HEK293T (cell line): ENCODE results near the gene SPTLC2.

Experiments used
- ARNT ChIP-seq: fragments of 450-650 bp; IDR thresholded peaks from 2 replicates; pipeline ENCODE4 v1.6.1; 2017; ENCODE audit warnings: mild to moderate bottlenecking
- BHLHE40 ChIP-seq: fragments of 450-650 bp; IDR thresholded peaks from 2 replicates; pipeline ENCODE4 v1.6.1; 2016; ENCODE audit warnings: mild to moderate bottlenecking, moderate library complexity, borderline replicate concordance
- CTBP1 ChIP-seq: fragments of 450-650 bp; IDR thresholded peaks from 2 replicates; pipeline ENCODE4 v1.6.1; 2016; ENCODE audit warnings: borderline replicate concordance
- ELF4 ChIP-seq: fragments of 450-650 bp; IDR thresholded peaks from 2 replicates; pipeline ENCODE4 v1.6.1; 2017; ENCODE audit warnings: antibody characterized with exemption
- FOXA1 ChIP-seq: fragments of 450-650 bp; IDR thresholded peaks from 2 replicates; pipeline ENCODE4 v1.6.1; 2016; ENCODE audit warnings: mild to moderate bottlenecking
- FOXK2 ChIP-seq: fragments of 450-650 bp; IDR thresholded peaks from 2 replicates; pipeline ENCODE4 v1.6.1; 2016; ENCODE audit warnings: mild to moderate bottlenecking
- L3MBTL2 ChIP-seq: fragments of 450-650 bp; conservative IDR thresholded peaks from 2 replicates; pipeline ENCODE4 v1.6.1; 2016; ENCODE audit warnings: mild to moderate bottlenecking
- LEF1 ChIP-seq: fragments of 450-650 bp; IDR thresholded peaks from 2 replicates; pipeline ENCODE4 v1.6.1; 2017; ENCODE audit warnings: mild to moderate bottlenecking, borderline replicate concordance
- NFRKB ChIP-seq: fragments of 450-650 bp; IDR thresholded peaks from 2 replicates; pipeline ENCODE4 v1.6.1; 2016; ENCODE audit warnings: mild to moderate bottlenecking, moderate library complexity
- SP1 ChIP-seq: fragments of 450-650 bp; IDR thresholded peaks from 2 replicates; pipeline ENCODE4 v1.6.1; 2017
- TARDBP ChIP-seq: fragments of 450-650 bp; IDR thresholded peaks from 2 replicates; pipeline ENCODE4 v1.6.1; 2016
- ZNF384 ChIP-seq: fragments of 450-650 bp; IDR thresholded peaks from 2 replicates; pipeline ENCODE4 v1.6.1; 2016

- no peak for TF ChIP-seq CTBP1
- no peak for TF ChIP-seq FOXA1
- TF ChIP-seq ARNT = no peak
- no peak for TF ChIP-seq ZNF384
- TF ChIP-seq SP1 = no peak
- no peak for TF ChIP-seq BHLHE40
- no peak for TF ChIP-seq FOXK2
- TF ChIP-seq TARDBP = no peak
- TF ChIP-seq ELF4 = no peak
- no peak for TF ChIP-seq LEF1
- TF ChIP-seq L3MBTL2 = no peak
- no peak for TF ChIP-seq NFRKB
Measured at GRCh38 chr14:77488558-77488957, 127.9 kb downstream of the SPTLC2 start.
